Measurements from ENCODE around the gene MLKL. TPM values are rescaled to one million over a fixed set of nuclear protein-coding genes. Genes with fewer than 3 reads are reported as not detected.

The MLKL gene
- total RNA-seq, 1 donor = 14.2 TPM

DNA sequence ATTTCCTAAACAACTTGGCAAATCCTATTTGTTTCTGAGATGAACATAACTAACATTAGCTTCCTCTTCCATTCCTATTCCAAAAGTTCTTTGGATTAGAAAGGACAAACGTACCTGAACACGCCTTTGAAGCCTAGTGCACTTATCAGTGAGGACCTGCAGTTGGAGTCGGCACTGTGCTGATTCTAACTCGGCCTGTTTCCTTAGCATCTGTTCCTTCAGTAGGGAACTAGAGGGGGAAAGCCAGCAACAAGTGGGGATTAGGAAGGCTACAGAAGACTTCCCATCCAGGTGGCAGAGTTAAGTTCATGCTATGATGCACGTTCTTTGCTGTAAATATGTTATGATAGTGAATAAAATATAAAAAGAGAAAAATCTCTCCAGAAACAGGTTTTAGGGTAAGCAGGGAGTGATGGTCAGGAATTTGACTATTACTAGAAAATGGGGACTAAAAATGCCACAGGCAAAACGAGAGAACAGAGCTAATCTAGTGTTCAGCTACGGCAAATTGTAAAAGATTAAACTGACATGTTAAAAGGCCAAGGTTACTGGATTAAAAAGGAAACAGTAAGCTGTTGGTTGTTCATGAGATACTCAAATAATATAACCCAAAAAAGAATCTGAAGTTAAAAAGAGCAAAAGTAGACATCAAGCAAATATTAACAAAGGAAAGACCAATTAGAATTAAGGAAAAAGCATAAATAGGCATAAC is 62.8 kb downstream of the MLKL start:
- H3K4me3 ChIP-seq (ENCODE audit: low read depth, low read length) = no peak overlapping the region
- TF ChIP-seq, protein P1, sequence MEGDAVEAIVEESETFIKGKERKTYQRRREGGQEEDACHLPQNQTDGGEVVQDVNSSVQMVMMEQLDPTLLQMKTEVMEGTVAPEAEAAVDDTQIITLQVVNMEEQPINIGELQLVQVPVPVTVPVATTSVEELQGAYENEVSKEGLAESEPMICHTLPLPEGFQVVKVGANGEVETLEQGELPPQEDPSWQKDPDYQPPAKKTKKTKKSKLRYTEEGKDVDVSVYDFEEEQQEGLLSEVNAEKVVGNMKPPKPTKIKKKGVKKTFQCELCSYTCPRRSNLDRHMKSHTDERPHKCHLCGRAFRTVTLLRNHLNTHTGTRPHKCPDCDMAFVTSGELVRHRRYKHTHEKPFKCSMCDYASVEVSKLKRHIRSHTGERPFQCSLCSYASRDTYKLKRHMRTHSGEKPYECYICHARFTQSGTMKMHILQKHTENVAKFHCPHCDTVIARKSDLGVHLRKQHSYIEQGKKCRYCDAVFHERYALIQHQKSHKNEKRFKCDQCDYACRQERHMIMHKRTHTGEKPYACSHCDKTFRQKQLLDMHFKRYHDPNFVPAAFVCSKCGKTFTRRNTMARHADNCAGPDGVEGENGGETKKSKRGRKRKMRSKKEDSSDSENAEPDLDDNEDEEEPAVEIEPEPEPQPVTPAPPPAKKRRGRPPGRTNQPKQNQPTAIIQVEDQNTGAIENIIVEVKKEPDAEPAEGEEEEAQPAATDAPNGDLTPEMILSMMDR (IDR thresholded peaks at IDR 0.05; ENCODE audit: insufficient read depth, low read depth, low read length) = no peak
- DNase-seq (ENCODE audit: low read depth) = no peak

GRCh38 chr16:74635303-74635702 is 65.4 kb downstream of the MLKL start:
- TF ChIP-seq, protein P1 (IDR thresholded peaks at IDR 0.05; ENCODE audit: insufficient read depth, low read depth, low read length) = no peak
- DNase-seq (ENCODE audit: low read depth) = no peak

GRCh38 chr16:74633686-74634085 is 67.0 kb downstream of the MLKL start:
- TF ChIP-seq, protein P1 (IDR thresholded peaks at IDR 0.05; ENCODE audit: insufficient read depth, low read depth, low read length) = no peak
- DNase-seq (ENCODE audit: low read depth) = no peak
- H3K4me3 ChIP-seq (ENCODE audit: low read depth, low read length) = no peak overlapping the region

More at GRCh38 chr16:74635303-74635702, 65.4 kb downstream of the MLKL start:
- H3K4me3 ChIP-seq (ENCODE audit: low read depth, low read length) = no peak overlapping the region

DNA sequence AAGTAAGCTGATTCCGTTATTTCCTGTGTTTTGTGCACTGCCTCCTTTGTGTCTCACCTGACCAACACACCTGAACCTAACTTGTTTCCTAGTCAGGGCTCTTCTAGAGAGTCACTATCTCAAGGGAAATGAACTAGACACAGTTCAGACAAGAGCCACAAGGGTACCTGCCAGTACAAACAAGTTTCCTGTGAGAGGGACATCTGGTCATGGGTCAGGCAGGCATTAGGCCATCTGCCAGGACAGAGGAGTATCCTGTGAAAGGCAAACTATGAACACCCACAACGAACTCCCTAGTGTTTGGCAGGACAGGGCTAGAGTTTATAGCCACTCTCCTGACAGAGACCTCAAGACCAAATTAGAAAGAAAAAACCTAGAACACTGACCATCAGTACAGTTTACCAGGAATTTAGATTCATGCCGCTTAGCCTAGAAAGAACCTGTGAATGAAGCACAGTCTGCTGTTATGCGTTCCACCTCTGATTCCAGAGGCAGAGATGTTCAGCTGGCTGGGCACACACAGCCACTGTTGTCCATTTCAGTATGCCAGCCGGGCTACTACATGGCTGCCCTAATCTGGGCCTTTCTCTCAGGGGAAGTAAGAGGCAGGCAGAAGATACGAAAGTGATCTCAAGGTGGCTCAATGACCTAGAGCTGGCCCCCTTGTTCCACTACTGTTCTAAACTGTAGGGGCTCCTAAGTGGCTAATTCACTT is 73.0 kb downstream of the MLKL start:
- no peak overlapping the region for H3K4me3 ChIP-seq (ENCODE audit: low read depth, low read length)
- peak; percentile 42 for DNase-seq (ENCODE audit: low read depth)
- TF ChIP-seq, protein P1 (IDR thresholded peaks at IDR 0.05; ENCODE audit: insufficient read depth, low read depth, low read length) = no peak

DNA sequence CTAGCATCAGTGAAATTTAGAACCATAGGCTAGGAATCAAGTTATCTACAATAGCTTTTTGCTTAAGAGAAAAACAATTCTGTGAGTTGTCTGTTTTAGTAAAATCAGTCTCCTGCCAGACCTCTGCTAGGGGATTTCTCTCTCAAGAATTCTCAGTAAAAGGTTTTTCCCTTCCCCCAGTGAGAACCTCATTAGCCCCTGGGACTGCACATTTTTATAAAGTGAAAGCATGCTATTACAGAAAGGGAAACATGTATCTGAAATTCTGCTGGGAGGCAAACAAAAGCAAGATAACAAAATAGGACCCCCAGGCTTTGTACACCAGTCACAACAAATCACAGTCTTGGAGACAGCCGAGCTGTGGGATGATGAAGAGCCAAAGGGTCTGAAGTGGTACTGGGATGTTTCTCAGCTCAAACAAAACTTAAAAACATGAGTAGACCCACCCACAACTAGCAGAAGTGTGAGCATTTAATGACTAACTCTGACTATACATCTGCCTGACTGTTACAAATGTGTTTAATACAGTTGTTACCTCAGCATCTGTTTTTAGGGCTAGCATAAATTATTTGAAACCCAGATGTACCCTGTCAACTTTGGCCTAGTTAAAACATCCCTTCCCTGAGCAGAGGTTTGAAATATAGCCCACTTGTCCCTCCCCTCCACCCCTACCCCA is 73.8 kb downstream of the MLKL start:
- peak; percentile 39 for DNase-seq (ENCODE audit: low read depth)
- no peak overlapping the region for H3K4me3 ChIP-seq (ENCODE audit: low read depth, low read length)
- TF ChIP-seq, protein P1 (IDR thresholded peaks at IDR 0.05; ENCODE audit: insufficient read depth, low read depth, low read length) = no peak

- H3K4me3 ChIP-seq (ENCODE audit: low read depth, low read length) = no peak overlapping the region
- TF ChIP-seq, protein P1 (IDR thresholded peaks at IDR 0.05; ENCODE audit: insufficient read depth, low read depth, low read length) = no peak
- DNase-seq (ENCODE audit: low read depth) = no peak
Observed at GRCh38 chr16:74625500-74626350, 74.9 kb downstream of the MLKL start.

All from fibroblast of villous mesenchyme (primary cell).